ENCODE measurements around the gene CYLD.

CYLD gene

GRCh38 chr16:50741225-50741780, 583 bp upstream of the CYLD start:
- DNase-seq = no peak

- DNase-seq = no peak
These were observed 802 bp downstream of the CYLD start for GRCh38 chr16:50742576-50743200.

GRCh38 chr16:50743581-50744225, 1.8 kb downstream of the CYLD start:
- no peak for DNase-seq

- DNase-seq = no peak
These were observed 3.0 kb downstream of the CYLD start for GRCh38 chr16:50744881-50745280.

GRCh38 chr16:50745940-50746339, 4.1 kb downstream of the CYLD start:
- no peak for DNase-seq

- DNase-seq = no peak
These were observed 5.5 kb downstream of the CYLD start for GRCh38 chr16:50747207-50747956.

GRCh38 chr16:50751528-50751927, 9.6 kb downstream of the CYLD start:
- no peak for DNase-seq

- DNase-seq = no peak
These were observed 10.8 kb downstream of the CYLD start for GRCh38 chr16:50752471-50753235.

- DNase-seq = no peak
These were observed 14.6 kb downstream of the CYLD start for GRCh38 chr16:50756473-50756872.

- DNase-seq = no peak
These were observed 19.4 kb downstream of the CYLD start for GRCh38 chr16:50761267-50761666.

- DNase-seq = no peak
These were observed 20.4 kb downstream of the CYLD start for GRCh38 chr16:50762241-50762640.

GRCh38 chr16:50763211-50763610, 21.3 kb downstream of the CYLD start:
- DNase-seq = no peak

GRCh38 chr16:50765260-50765659, 23.4 kb downstream of the CYLD start:
- DNase-seq = no peak

- DNase-seq = no peak
These were observed 24.0 kb downstream of the CYLD start for GRCh38 chr16:50765861-50766260.

GRCh38 chr16:50767197-50767596, 25.3 kb downstream of the CYLD start:
- no peak for DNase-seq

GRCh38 chr16:50771366-50771765, 29.5 kb downstream of the CYLD start:
- no peak for DNase-seq

GRCh38 chr16:50774405-50774804, 32.5 kb downstream of the CYLD start:
- no peak for DNase-seq

- no peak for DNase-seq
These were observed 33.1 kb downstream of the CYLD start for GRCh38 chr16:50774960-50775359.

- DNase-seq = no peak
These were observed 34.2 kb downstream of the CYLD start for GRCh38 chr16:50776037-50776436.

- no peak for DNase-seq
These were observed 36.6 kb downstream of the CYLD start for GRCh38 chr16:50778284-50779163.

GRCh38 chr16:50781043-50781442, 39.2 kb downstream of the CYLD start:
- DNase-seq = no peak

GRCh38 chr16:50781518-50781917, 39.6 kb downstream of the CYLD start:
- DNase-seq = no peak
